Renal pelvis (tissue), 4 donors: Measurements from ENCODE around the gene TRIM44. TPM values are rescaled to one million over a fixed set of nuclear protein-coding genes. Genes with fewer than 3 reads are reported as not detected.

Experiments
- DNase-seq: peaks from one replicate; pipeline ENCODE4 v3.0.0-alpha.2; 2013
- polyA plus RNA-seq, 3 donors: library from polyadenylated mRNA; unstranded; fragments of 120-200 nt; gene quantifications; one replicate each; pipeline ENCODE4 v1.2.1, GENCODE V29; 2013; ENCODE audit not compliant: insufficient read length in 3 of 3

The TRIM44 gene
- polyA plus RNA-seq, 3 donors = 85.2 to 100 (median 91.3) TPM

- DNase-seq = no peak
These were observed 121.2 kb downstream of the TRIM44 start for GRCh38 chr11:35783809-35784208.

GRCh38 chr11:35784699-35785098, 122.1 kb downstream of the TRIM44 start:
- DNase-seq = no peak

GRCh38 chr11:35785287-35786167, 123.0 kb downstream of the TRIM44 start:
- no peak for DNase-seq

GRCh38 chr11:35786188-35786587, 123.6 kb downstream of the TRIM44 start:
- DNase-seq = no peak

- no peak for DNase-seq
These were observed 124.5 kb downstream of the TRIM44 start for GRCh38 chr11:35787013-35787504.

- no peak for DNase-seq
These were observed 125.1 kb downstream of the TRIM44 start for GRCh38 chr11:35787626-35788025.

- DNase-seq = no peak
These were observed 128.7 kb downstream of the TRIM44 start for GRCh38 chr11:35791088-35791958.

- DNase-seq = no peak
These were observed 129.7 kb downstream of the TRIM44 start for GRCh38 chr11:35792148-35792845.

GRCh38 chr11:35792846-35793192, 130.2 kb downstream of the TRIM44 start:
- DNase-seq = no peak

GRCh38 chr11:35794333-35794732, 131.8 kb downstream of the TRIM44 start:
- no peak for DNase-seq

GRCh38 chr11:35794850-35795249, 132.3 kb downstream of the TRIM44 start:
- no peak for DNase-seq

- no peak for DNase-seq
These were observed 134.0 kb downstream of the TRIM44 start for GRCh38 chr11:35796562-35796961.

- DNase-seq = no peak
These were observed 135.8 kb downstream of the TRIM44 start for GRCh38 chr11:35798423-35798822.

- DNase-seq = no peak
These were observed 136.4 kb downstream of the TRIM44 start for GRCh38 chr11:35798983-35799382.

- DNase-seq = no peak
These were observed 137.1 kb downstream of the TRIM44 start for GRCh38 chr11:35799655-35800054.

- no peak for DNase-seq
These were observed 138.7 kb downstream of the TRIM44 start for GRCh38 chr11:35800970-35801953.

- no peak for DNase-seq
These were observed 139.6 kb downstream of the TRIM44 start for GRCh38 chr11:35802221-35802620.

GRCh38 chr11:35802672-35803071, 140.1 kb downstream of the TRIM44 start:
- no peak for DNase-seq

GRCh38 chr11:35803115-35803514, 140.5 kb downstream of the TRIM44 start:
- no peak for DNase-seq

- no peak for DNase-seq
These were observed 142.0 kb downstream of the TRIM44 start for GRCh38 chr11:35804451-35805040.
